HG02852 (cell line): ENCODE results near the gene RPN2.

Experiments used
- ATAC-seq: cut with Tn5 transposase; IDR thresholded peaks from one replicate; pipeline ENCODE4 v1.9.1; 2021; ENCODE audit warnings: mild to moderate bottlenecking, moderate library complexity; ENCODE audit not compliant: unreplicated experiment

Gene RPN2

DNA sequence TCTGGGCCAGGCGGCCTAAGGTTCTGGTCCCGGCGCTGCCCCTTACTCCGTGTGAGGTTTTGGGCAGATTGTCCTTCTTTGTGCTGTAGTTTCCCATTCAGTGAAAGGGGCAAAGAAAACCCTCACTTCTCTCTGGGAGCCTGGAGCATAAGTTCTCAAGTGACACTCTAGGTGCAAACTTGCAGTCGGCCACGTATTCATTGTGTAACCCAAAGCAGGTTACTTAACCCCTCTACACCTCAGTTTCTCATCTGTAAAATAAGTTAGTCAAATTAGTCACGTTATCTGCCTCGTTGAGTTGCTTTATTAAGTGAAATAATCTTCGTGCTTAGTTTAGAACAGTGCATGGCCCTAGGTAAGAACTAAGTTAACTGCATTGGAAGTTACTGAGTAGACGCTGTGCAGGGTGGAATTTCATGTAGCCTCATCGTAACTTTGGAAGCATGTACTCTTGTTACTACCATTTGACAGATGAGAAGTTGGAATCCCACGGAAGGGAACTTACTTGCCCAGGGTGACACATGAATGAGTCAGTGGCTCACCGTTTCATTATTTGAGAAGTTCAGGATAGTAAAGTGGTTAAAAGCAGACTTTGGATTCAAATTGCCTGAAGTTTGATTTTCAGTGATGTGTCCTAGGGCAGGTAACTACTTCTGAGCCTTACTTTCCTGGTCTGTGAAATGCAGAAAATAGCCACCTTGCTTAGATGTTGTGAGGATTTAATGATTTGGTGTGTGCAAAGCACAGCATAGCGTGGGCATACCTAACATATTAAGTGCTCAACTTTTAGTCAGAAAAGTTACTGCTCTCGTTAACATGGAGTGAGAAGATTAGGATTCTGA lies 774 bp downstream of the RPN2 start:
- ATAC-seq: no peak

DNA sequence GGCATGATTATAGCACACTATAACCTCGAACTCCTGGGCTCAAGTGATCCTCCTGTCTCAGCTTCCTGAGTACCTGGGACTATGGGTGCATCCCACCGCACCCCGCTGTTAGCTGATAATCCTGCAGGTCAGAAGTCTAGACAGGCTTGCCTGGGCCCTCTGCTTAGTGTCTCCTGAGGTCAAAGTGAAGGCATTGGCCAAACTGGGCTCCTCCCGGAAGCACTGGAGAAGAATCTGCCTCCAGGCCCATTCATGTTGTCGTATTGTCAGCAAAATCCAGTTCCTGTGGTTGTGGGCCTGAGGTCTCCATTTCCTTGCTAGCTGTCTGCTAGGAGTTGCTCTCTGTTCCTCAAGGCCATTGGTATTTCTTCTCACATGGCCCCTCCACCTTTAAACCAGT lies 6.6 kb downstream of the RPN2 start:
- ATAC-seq: no peak

- no peak for ATAC-seq
Measured at GRCh38 chr20:37188787-37189186, 9.7 kb downstream of the RPN2 start.

- ATAC-seq: no peak
Measured at GRCh38 chr20:37189416-37190016, 10.4 kb downstream of the RPN2 start.

GRCh38 chr20:37190354-37191112 lies 11.4 kb downstream of the RPN2 start:
- ATAC-seq: no peak

- no peak for ATAC-seq
Measured at GRCh38 chr20:37192137-37192854, 13.2 kb downstream of the RPN2 start.

DNA sequence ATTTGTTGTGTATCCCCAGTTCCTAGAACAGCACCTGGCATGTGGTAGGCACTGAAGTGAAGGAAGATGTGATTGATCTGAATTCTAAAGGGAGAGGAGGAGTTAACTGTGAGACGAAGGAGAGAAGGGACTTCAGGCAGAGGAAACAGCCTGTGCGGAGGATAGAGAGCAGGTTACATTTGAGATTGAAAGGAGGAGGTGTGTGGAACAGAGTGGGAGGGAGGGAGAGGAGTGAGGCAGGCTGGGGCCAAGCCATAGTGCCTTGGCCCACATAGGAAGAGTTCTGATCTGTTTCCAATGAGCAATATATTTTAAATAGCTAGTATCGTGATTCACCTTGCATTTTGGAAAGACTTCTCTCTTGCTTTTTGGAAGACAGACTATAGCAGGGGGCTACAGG lies 14.1 kb downstream of the RPN2 start:
- ATAC-seq: no peak

GRCh38 chr20:37193821-37194220 lies 14.7 kb downstream of the RPN2 start:
- no peak for ATAC-seq

- ATAC-seq: no peak
Measured at GRCh38 chr20:37194621-37195417, 15.7 kb downstream of the RPN2 start.

GRCh38 chr20:37198932-37199660 lies 20.0 kb downstream of the RPN2 start:
- no peak for ATAC-seq

DNA sequence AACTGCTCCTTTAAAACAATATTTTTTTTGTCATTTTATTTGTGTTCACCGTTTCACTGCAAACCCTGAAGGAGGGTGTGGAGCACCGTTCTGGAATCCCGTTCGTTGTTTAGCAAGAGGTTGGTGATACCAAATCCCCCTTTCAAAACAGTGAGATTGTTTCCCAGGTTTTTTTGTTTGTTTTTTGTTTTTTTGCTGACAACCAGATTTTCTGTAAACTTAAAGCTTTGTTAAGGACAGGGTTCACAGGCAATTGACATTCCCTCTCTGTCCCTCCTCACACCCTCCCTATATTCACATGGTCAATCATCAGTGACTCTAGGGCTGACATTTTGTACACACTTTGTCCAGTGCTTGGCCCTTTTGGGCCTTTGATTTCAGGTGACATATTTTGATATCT lies 21.2 kb downstream of the RPN2 start:
- ATAC-seq: no peak

DNA sequence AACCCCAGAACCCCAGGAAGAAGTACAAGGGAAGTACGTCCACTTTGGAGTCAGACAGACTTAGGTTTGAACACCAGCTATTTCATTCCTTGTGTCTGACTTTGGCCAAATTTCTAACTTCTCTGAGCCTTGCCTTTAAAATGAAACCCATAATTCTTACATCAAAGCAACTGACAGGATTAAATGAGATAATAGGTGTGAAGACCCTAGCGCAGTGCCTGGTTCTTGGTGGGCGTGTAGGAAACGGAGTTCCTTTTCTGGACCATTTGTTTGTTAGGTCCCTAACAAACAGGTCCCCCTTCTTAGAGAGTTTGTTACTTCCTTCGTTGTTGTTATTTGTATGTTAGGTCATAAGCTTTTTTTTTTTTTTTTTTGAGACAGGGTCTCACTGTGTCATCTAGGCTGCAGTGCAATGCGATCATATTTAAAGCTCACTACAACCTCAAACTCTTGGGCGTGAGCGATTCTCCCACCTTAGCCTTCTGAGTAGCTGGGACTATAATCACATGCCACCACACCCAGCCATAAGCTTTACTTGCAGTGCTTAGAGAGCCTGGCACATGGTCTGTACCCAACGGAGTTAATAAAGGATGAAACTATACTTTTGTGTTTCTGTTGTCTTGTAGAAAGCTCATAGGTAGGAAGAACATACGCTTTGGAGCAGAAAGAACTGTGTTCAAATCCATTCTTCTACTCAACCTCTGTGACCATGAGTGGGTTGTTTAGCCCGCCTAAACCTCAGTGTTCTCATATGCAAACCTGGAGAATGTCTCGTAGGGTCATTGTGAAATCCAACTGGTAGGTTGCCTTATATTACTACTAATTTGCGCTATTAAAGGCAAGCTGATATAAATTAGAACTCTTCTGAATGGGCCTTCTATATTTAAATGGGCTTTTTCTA lies 22.0 kb downstream of the RPN2 start:
- ATAC-seq: no peak

DNA sequence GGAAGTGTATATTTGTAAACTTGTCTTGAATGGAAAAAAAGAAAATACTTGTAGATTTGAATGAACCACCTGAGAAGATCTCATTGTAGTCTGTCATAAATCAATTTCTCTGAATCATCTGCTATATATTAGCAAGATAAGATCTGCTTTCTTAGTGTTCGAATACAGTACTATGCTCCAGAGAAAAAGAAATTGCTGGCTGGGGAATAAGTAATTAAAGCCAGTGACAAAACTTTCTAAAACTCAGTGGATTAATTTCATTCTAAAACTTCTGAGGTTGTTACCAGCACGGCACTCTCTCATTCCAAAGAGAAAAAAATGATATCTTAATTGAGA lies 22.7 kb downstream of the RPN2 start:
- no peak for ATAC-seq

DNA sequence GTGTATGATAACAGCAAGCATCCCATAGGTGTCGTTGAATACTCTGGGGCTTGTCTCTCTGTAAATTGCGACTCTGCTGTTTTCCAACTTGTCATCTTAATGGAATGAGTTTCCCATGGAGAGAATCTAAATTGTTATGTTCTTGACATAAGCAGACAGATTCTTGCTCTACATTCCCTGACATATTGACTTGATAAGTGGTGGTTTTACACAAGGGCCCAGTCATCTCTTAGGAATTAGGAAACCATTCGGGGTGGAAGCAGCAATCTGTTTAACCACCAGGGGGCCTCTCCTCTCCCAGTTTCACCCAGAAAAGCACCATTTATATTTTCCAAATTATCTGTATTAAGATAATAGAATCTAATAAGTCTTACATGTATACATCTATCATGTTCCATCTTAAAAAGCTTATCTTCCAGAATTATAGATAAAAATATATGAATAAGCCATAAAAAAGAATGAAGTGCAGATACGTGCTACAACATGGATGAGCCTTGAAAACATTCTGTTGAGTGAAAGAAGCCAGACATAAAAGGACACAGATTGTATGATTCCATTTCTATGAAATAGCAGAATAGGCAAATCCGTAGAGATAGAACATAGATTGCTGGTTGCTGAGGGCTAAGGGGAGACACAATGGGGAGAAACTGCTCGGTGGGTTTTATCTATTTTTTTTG lies 23.3 kb downstream of the RPN2 start:
- ATAC-seq: no peak

DNA sequence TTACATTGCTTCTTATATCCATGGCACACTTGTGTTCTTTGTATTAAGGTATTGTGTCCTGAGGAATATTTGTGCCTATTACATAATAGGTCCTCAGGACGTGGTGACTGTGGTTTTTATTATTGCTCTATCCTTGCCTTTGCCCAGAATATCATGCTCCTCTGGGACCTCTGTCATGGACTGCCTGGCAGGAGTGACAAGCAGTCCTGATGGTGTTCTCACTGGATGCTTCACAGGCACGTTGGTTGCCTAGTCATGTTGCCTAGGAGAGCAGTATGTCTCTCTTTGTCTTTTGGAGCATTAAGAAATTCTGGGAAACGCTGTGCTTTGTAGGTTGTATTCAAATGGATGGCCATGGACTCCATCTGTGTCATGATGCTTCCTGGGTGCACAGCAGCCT lies 24.9 kb downstream of the RPN2 start:
- ATAC-seq: no peak

DNA sequence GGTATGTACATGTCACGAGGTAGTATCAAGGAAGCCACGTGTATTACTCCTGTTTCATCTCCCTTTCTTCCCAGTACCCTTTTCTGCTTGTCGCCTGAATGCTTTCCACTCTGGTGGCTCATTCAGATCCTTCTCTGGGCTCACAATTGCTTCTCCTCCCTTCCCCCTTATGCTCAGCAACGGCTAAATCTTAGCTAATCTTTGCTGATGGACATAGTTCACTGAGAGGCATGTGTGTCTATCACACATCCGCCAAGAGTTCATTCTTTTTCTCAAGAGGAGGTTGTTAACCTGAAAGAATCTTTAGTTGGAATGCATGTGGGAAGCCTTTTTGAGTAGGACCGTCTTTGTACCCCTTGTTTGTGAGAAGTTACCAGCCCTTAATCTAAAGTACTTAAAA lies 26.0 kb downstream of the RPN2 start:
- no peak for ATAC-seq

GRCh38 chr20:37205794-37206193 lies 26.7 kb downstream of the RPN2 start:
- ATAC-seq: no peak

DNA sequence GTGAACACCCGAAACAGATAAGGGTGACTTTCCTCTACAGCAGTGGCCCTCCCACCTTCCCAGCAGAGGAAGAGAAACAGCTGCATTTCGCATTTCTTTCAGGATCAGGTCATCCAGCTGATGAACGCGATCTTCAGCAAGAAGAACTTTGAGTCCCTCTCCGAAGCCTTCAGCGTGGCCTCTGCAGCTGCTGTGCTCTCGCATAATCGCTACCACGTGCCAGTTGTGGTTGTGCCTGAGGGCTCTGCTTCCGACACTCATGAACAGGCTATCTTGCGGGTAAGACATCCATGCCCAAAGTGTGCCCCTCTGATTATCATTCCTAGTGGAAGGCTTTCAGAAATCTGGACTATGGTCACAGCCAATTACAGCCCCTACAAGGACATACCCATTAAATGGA lies 28.0 kb downstream of the RPN2 start:
- no peak for ATAC-seq
